ENCODE results near the gene ZFYVE27.

GRCh38 chr10:97779492-97779891 lies 42.6 kb downstream of the ZFYVE27 start:
- TF ChIP-seq EZH2 (optimal IDR thresholded peaks at IDR 0.05; ENCODE audit: low read depth, low read length) (no peak), CTCF (IDR thresholded peaks at IDR 0.05; ENCODE audit: low read length) (no peak)

All from MM.1S (cell line).